ENCODE measurements around the gene PTRH1.

PTRH1 gene

GRCh38 chr9:127716412-127716811 is 949 bp upstream of the PTRH1 start:
- no peak for DNase-seq

GRCh38 chr9:127714951-127715469 is 453 bp downstream of the PTRH1 start:
- no peak for DNase-seq

GRCh38 chr9:127714020-127714750 is 1.3 kb downstream of the PTRH1 start:
- DNase-seq, result no peak

DNA sequence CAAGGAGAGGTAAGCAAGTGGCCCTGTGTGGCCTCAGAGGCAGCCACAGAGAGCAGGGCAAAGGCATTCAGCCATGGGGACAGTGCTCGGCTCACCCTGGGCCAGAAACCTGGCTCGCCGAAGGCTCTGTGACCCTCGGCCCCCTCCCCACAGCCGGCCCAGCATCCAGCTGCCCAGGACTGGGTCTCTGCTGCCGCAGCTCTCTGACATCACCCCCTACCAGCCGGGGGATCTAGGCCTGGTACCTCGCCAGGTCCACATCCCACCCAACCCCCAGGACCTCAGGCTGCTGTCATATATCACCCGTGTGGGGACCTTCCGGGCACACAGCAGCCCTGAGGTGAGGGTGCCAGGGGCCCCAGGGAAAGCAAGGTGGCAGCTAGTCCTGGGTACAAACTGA is 2.6 kb downstream of the PTRH1 start:
- DNase-seq, result no peak

- DNase-seq, result no peak
Measured at GRCh38 chr9:127712371-127712770, 3.1 kb downstream of the PTRH1 start.

DNA sequence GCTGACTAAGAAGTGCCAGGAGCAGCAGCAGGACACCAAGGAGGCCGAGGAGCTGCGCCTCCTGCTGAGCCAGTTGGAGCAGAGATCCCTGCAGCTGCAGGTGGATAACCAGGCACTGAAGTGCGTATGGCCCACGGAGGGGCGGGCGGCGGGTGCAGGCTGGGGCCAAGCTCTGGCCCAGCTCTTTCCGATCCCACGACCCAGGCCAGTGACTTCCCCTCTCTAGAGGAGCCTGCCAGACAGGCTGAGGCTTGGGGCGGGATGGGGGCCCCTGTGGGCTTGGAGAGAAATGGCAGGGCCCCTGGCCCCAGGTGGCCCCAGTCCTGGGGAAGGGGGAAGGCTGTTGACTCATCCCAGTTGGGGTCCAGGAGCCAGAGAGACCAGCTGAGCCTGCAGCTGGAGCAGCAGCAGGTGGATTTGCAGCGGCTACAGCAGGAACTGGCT is 3.6 kb downstream of the PTRH1 start:
- no peak for DNase-seq

GRCh38 chr9:127711226-127711701 is 4.2 kb downstream of the PTRH1 start:
- DNase-seq, result no peak

- DNase-seq, result no peak
Measured at GRCh38 chr9:127710204-127710783, 5.2 kb downstream of the PTRH1 start.

DNA sequence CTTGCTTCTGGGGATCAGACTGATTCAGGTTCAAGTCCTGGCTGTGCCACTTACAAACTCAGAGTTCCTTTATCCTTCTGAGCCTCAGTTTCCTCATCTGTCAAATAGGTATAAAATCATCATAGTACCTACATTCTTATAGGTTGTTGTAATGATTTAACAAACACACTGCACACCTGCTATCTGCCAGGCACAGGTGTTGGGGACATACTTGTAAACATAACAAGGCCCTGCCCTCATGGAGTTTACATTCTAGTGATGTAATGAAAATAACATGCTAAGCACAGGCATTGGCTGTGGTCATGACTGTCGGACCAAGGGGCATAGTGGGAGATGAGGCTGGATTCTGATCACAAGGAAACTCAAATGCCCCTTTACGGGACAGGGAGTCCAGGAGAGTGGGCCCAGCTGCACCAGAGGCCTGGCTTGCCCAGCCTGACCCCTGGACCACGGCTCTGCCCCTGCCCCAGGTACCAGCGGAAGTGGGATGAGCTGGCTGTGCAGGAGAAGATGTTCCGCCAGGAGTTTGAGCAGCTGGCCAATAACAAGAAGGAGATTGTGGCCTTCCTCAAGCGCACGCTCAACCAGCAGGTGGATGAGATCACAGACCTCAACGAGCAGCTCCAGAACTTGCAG is 6.4 kb downstream of the PTRH1 start:
- DNase-seq, result no peak

DNA sequence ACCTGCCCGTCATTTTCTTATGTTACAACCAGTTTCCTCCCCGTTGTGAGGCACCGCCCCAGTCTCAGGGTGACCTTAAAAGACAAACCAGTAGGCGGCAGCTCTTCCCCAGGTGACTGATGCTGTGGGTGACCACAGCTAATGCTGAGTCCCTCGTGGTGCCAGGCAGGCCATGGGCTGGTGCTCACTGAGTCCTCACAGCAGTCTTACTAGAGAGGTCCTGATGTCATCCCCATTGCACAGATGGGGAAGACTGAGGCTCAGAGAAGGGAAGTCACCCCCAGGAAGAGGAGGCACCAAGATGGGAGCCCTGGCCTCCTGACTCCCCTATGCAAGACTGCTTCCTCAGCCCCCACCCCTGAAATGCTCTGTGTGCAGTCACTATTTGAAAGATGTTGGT is 7.7 kb downstream of the PTRH1 start:
- no peak for DNase-seq

GRCh38 chr9:127706836-127707241 is 8.6 kb downstream of the PTRH1 start, which contains the start of gene CFAP157:
Gene CFAP157, plus strand, starts transcription at chr9:127706988. Its CDS starts 44 bp downstream, at chr9:127707032.
- no peak for DNase-seq

DNA sequence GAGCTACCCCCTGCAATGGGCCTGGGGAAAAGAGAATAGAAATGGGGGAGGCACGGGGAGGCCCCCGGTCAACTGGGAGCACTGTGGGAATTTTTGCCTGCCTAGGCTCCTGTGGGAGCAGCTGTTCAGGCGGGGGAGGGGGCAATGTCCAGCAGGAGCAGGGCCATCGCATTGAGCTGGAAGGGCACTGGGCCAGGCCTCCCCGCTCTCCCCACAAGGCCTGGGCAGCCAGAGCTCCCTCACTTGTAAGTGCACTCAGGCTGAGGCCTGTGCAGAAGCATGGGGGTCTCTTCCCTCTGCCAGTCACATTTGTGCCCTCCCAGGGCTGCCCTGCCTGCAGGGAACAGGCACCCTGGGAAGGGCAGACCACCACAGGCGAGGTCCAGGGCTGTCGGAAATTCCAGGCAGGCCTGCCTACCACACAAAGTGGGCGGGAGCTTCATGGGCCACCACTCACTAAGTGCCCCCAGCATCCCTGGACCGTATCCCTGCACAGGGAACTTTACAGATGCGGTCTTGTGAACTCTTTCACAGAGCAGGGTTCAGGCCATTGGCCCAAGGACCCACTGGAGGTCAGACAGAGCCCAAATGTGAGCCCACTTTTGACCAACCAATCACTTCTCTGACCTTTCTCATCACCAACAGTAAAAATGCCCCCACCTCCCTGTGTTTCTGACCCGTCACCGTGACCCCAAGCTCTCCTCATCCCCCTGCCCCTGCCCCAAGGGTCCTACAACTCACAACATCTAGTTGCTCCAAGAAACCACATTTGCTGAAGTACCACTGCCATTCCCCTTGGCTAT is 9.7 kb downstream of the PTRH1 start:
- DNase-seq, result no peak

GRCh38 chr9:127703289-127703946 is 12.0 kb downstream of the PTRH1 start:
- no peak for DNase-seq

- no peak for DNase-seq
Measured at GRCh38 chr9:127700594-127701255, 14.7 kb downstream of the PTRH1 start.

- no peak for DNase-seq
Measured at GRCh38 chr9:127700140-127700539, 15.3 kb downstream of the PTRH1 start.

- peak; percentile 57 for DNase-seq
Measured at GRCh38 chr9:127698985-127699670, 16.3 kb downstream of the PTRH1 start.

DNA sequence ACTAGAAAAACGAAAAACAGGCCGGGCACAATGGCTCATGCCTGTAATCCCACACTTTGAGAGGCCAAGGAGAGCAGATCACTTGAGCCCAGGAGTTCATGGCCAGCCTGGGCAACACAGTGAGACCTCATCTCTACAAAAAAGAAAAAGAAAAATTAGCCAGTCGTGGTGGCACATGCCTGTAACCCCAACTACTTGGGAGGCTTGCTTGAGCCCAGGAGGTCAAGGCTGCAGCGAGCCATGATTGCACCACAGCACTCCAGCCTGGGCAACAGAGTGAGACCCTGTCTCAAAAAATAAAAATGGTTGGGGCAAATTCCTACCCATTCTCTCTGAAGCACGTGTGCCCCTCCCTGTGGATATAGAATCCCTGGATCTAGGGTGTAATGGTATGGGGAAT is 17.1 kb downstream of the PTRH1 start:
- no peak for DNase-seq

- no peak for DNase-seq
Measured at GRCh38 chr9:127697575-127697974, 17.9 kb downstream of the PTRH1 start.

GRCh38 chr9:127694890-127695720 is 20.4 kb downstream of the PTRH1 start:
- DNase-seq, result no peak

DNA sequence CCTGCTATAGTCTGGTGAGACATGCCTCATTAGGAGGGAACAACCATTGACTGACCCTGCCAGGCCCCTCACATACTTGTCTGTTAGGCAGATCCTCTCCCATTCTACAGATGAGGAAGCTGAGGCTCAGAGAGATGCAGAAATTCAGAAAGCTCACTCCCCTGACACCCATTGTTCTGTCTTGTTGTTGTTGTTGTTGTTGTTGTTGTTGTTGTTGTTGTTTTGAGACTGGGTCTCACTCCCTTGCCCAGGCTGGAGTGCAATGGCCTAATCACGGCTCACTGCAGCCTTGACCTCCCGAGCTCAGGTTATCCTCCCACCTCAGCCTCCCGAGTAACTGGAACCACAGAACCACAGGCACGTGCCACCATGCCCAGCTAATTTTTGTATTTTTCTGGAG is 21.8 kb downstream of the PTRH1 start:
- no peak for DNase-seq
